ENCODE results near the gene ZSWIM7.

The ZSWIM7 gene

GRCh38 chr17:15999141-15999973 lies at the start of gene ZSWIM7, which contains the start of gene TTC19:
ZSWIM7 (minus strand) TSS chr17:15999704; CDS start chr17:15999594, 110 bp downstream.
TTC19 (plus strand) TSS chr17:15999824; CDS start chr17:15999849, 25 bp downstream.
- peak; percentile 51 for DNase-seq

GRCh38 chr17:16048811-16049449 lies 49.4 kb upstream of the ZSWIM7 start:
- DNase-seq = no peak

- DNase-seq = no peak
These were observed 47.5 kb upstream of the ZSWIM7 start for GRCh38 chr17:16046966-16047365.

- DNase-seq = no peak
These were observed 45.0 kb upstream of the ZSWIM7 start for GRCh38 chr17:16044487-16044886.

GRCh38 chr17:16040710-16041251 lies 41.3 kb upstream of the ZSWIM7 start:
- no peak for DNase-seq

GRCh38 chr17:16037636-16038035 lies 38.1 kb upstream of the ZSWIM7 start:
- no peak for DNase-seq

- DNase-seq = no peak
These were observed 36.8 kb upstream of the ZSWIM7 start for GRCh38 chr17:16036261-16036660.

- DNase-seq = no peak
These were observed 34.3 kb upstream of the ZSWIM7 start for GRCh38 chr17:16033729-16034349.

GRCh38 chr17:16027708-16028584 lies 28.4 kb upstream of the ZSWIM7 start:
- DNase-seq = peak; percentile 33

- DNase-seq = no peak
These were observed 27.4 kb upstream of the ZSWIM7 start for GRCh38 chr17:16026895-16027294.

- DNase-seq = no peak
These were observed 25.7 kb upstream of the ZSWIM7 start for GRCh38 chr17:16025202-16025601.

GRCh38 chr17:16023881-16024280 lies 24.4 kb upstream of the ZSWIM7 start:
- no peak for DNase-seq

- no peak for DNase-seq
These were observed 19.8 kb upstream of the ZSWIM7 start for GRCh38 chr17:16019347-16019746.

GRCh38 chr17:16013943-16014407 lies 14.5 kb upstream of the ZSWIM7 start:
- no peak for DNase-seq

- DNase-seq = no peak
These were observed 7.9 kb upstream of the ZSWIM7 start for GRCh38 chr17:16007439-16007838.

GRCh38 chr17:16005636-16006035 lies 6.1 kb upstream of the ZSWIM7 start:
- no peak for DNase-seq

GRCh38 chr17:16003841-16004240 lies 4.3 kb upstream of the ZSWIM7 start:
- DNase-seq = no peak

- DNase-seq = no peak
These were observed 3.3 kb upstream of the ZSWIM7 start for GRCh38 chr17:16002708-16003260.

- DNase-seq = no peak
These were observed 1.9 kb upstream of the ZSWIM7 start for GRCh38 chr17:16001226-16001897.

- DNase-seq = no peak
These were observed 697 bp upstream of the ZSWIM7 start for GRCh38 chr17:15999974-16000827.

Measured in SIG-M5 (cell line).